MM.1S (cell line): ENCODE data around the gene CMTM2.

Experiments used
- DNase-seq: peaks from one replicate; pipeline ENCODE4 v3.0.0-alpha.2; 2015
- H2AFZ ChIP-seq: fragments of 300-600 bp; sonication (generic); 2 replicates; pipeline ENCODE4 v1.6.0; 2016; ENCODE audit warnings: antibody characterized with exemption, low read length
- H3F3A ChIP-seq: fragments of 300-600 bp; sonication (generic); 2 replicates; pipeline ENCODE4 v1.6.1; 2016; ENCODE audit warnings: mild to moderate bottlenecking, antibody characterized with exemption, low read length, moderate library complexity, mixed read lengths; ENCODE audit not compliant: insufficient read depth
- H3K27ac ChIP-seq: fragments of 300-600 bp; sonication (generic); 2 replicates; pipeline ENCODE4 v1.5.1; 2016; ENCODE audit warnings: mild to moderate bottlenecking, low read length
- H3K27me3 ChIP-seq: fragments of 300-600 bp; sonication (generic); replicated peaks from 2 replicates; pipeline ENCODE4 v1.6.0; 2016; ENCODE audit warnings: low read length; ENCODE audit not compliant: insufficient read depth
- H3K36me3 ChIP-seq: fragments of 300-600 bp; sonication (generic); replicated peaks from 2 replicates; pipeline ENCODE4 v1.6.1; 2016; ENCODE audit warnings: mild to moderate bottlenecking, low read length, mixed read lengths; ENCODE audit not compliant: insufficient read depth
- H3K4me1 ChIP-seq: fragments of 300-600 bp; sonication (generic); 2 replicates; pipeline ENCODE4 v1.6.1; 2016; ENCODE audit warnings: low read length, mixed read lengths
- H3K4me2 ChIP-seq: fragments of 300-600 bp; sonication (generic); 2 replicates; pipeline ENCODE4 v1.6.0; 2016; ENCODE audit warnings: low read depth, low read length
- H3K4me3 ChIP-seq: fragments of 300-600 bp; sonication (generic); 2 replicates; pipeline ENCODE4 v1.5.1; 2016; ENCODE audit warnings: low read length, mixed read lengths
- H3K79me2 ChIP-seq: fragments of 300-600 bp; sonication (generic); 2 replicates; pipeline ENCODE4 v1.6.1; 2016; ENCODE audit warnings: mixed run types, low read length, mixed read lengths
- H3K9ac ChIP-seq: fragments of 300-600 bp; sonication (generic); 2 replicates; pipeline ENCODE4 v1.6.1; 2016; ENCODE audit warnings: low read length, mixed read lengths
- H3K9me2 ChIP-seq: fragments of 300-600 bp; sonication (generic); replicated peaks from 2 replicates; pipeline ENCODE4 v1.6.1; 2016; ENCODE audit warnings: mild to moderate bottlenecking, low read length, mixed read lengths; ENCODE audit not compliant: insufficient read depth
- H3K9me3 ChIP-seq: fragments of 300-600 bp; sonication (generic); replicated peaks from 2 replicates; pipeline ENCODE4 v1.6.1; 2016; ENCODE audit warnings: mild to moderate bottlenecking, low read length, mixed read lengths; ENCODE audit not compliant: insufficient read depth
- H4K20me1 ChIP-seq: fragments of 300-600 bp; sonication (generic); 2 replicates; pipeline ENCODE4 v1.6.1; 2016; ENCODE audit warnings: mild to moderate bottlenecking, low read length, moderate library complexity, mixed read lengths; ENCODE audit not compliant: insufficient read depth
- EZH2 ChIP-seq: fragments of 300-600 bp; sonication (generic); optimal IDR thresholded peaks from 2 replicates; pipeline ENCODE3; 2017; ENCODE audit warnings: low read depth, mild to moderate bottlenecking, antibody characterized with exemption, low read length, mixed read lengths
- EZH2phosphoT487 ChIP-seq: fragments of 300-600 bp; sonication (generic); IDR thresholded peaks from 2 replicates; pipeline ENCODE4 v1.6.1; 2018; ENCODE audit warnings: antibody characterized with exemption, low read length
- TF ChIP-seq, protein P1 (sequence below): fragments of 300-600 bp; sonication (generic); IDR thresholded peaks from 2 replicates; pipeline ENCODE4 v1.5.1; 2016; ENCODE audit warnings: antibody characterized with exemption, low read length, mixed read lengths

The CMTM2 gene, protein sequence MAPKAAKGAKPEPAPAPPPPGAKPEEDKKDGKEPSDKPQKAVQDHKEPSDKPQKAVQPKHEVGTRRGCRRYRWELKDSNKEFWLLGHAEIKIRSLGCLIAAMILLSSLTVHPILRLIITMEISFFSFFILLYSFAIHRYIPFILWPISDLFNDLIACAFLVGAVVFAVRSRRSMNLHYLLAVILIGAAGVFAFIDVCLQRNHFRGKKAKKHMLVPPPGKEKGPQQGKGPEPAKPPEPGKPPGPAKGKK

DNA sequence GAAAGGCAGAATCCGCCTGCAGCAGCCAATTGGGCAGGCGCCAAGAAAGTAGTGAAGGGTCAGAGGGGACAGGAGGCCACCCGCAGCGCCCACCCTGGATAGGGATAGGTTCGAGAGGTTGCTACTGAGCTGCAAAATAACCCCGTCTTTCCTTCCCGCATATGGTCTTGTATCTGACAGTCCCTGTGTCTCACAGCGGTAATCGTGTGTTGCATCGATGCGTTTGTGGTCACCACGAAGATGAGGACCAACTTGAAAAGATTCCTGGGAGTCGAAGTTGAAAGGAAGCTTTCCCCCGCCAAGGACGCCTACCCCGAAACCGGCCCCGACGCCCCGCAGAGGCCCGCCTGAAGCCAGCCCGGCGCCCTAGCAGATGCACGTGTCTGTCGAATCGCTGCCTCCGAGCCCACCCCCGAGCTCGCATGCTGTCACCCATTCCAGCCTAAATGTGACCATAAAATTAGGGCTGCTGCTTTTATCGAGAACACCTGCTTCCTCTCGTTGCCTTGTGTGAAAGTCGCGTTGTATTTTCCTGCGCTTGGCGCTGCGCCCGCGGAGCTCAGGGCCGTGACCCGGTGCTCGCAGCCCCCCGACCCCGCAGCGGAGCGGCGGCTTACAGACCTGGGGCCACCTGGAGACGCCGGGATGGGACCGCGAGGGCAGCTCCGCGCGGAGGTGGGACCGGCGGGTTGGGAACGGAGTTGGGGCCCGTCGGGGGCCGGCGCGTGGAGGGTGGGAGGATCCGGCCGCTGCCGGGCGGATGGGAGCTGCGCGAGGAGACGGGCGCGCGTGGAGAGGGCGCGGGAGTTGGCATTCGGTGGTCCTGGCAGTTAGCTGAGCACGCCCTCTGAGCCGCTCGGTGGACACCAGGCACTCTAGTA is at the start of gene CMTM2:
Gene CMTM2 (plus strand): TSS at position 813 of the 881 bp plus-strand sequence. CDS start 145 bp downstream, outside the sequence.
- H3K9me2 ChIP-seq: no peaks in the 10 kb centered on the region
- no peak within 1 kb of the TSS for H3K9ac ChIP-seq
- H3K4me1 ChIP-seq: no peaks in the 10 kb centered on the region
- H3K27me3 ChIP-seq: no peaks in the 10 kb centered on the region
- H4K20me1 ChIP-seq: no peaks in the 10 kb centered on the region
- TF ChIP-seq EZH2phosphoT487 (no peak), EZH2 (no peak)
- TF ChIP-seq, protein P1, sequence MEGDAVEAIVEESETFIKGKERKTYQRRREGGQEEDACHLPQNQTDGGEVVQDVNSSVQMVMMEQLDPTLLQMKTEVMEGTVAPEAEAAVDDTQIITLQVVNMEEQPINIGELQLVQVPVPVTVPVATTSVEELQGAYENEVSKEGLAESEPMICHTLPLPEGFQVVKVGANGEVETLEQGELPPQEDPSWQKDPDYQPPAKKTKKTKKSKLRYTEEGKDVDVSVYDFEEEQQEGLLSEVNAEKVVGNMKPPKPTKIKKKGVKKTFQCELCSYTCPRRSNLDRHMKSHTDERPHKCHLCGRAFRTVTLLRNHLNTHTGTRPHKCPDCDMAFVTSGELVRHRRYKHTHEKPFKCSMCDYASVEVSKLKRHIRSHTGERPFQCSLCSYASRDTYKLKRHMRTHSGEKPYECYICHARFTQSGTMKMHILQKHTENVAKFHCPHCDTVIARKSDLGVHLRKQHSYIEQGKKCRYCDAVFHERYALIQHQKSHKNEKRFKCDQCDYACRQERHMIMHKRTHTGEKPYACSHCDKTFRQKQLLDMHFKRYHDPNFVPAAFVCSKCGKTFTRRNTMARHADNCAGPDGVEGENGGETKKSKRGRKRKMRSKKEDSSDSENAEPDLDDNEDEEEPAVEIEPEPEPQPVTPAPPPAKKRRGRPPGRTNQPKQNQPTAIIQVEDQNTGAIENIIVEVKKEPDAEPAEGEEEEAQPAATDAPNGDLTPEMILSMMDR: no peak
- H3K79me2 ChIP-seq: no peaks in the 10 kb centered on the region
- H2AFZ ChIP-seq: no peak within 1 kb of the TSS
- DNase-seq: no peak
- H3F3A ChIP-seq: no peaks in the 10 kb centered on the region
- H3K9me3 ChIP-seq: no peaks in the 10 kb centered on the region
- no peak within 1 kb of the TSS for H3K4me3 ChIP-seq
- no peak within 1 kb of the TSS for H3K4me2 ChIP-seq
- H3K36me3 ChIP-seq: no peaks in the 10 kb centered on the region
- H3K27ac ChIP-seq: no peak within 1 kb of the TSS

DNA sequence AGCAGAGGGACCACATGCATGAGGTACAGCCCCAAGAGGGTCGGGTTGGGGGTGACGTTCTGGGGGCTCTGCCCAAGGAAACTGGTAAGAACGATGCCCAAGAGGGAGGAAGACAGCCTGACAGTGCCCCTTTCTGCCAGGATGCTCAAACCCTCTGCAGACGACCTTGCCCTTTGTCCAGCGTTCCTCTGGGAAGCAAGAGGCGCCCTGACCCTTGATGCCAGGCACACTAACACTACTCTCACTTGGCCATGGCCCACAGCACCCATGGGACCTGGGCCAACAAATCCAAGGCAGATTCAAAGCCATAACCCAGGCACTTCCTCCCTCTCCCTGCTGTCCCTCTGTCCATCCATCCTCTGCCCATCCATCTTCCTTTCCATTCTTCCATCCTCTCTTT is 49.8 kb upstream of the CMTM2 start:
- TF ChIP-seq, protein P1: no peak
- TF ChIP-seq EZH2 (no peak), EZH2phosphoT487 (no peak)
- Histone ChIP-seq H3K9me3 (no peaks in the 10 kb centered on the region), H3K36me3 (no peaks in the 10 kb centered on the region), H2AFZ (no peak overlapping the region), H3K4me3 (no peak overlapping the region), H3K9ac (no peak overlapping the region), H3K79me2 (no peaks in the 10 kb centered on the region), H3K27me3 (no peaks in the 10 kb centered on the region), H3K27ac (no peak overlapping the region), H3K4me1 (peaks cover 23% of the 10 kb centered on the region), H3K4me2 (no peak overlapping the region), H3K9me2 (no peaks in the 10 kb centered on the region), H4K20me1 (no peaks in the 10 kb centered on the region), H3F3A (peaks cover 9% of the 10 kb centered on the region)
- no peak for DNase-seq

DNA sequence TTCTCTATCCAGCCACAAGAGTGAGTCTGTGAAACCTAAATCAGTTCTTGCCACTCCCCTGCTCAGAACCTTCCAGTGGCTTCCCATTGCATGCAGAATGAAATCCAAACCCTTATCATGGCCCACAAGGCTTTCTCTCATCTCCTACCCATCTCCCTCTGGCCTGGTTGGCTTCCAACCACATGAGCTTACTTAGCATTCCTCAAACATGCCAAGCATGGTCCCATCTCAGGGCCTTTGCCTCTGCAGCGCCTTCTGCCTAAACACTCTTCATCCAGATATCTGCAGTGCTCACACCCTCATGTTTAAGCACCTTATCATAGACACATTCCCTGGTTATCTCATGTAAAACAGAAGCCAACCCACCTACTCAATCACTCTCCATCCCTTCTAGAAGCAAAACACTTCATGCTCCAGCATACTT is 44.9 kb upstream of the CMTM2 start:
- Histone ChIP-seq H3K27me3 (no peaks in the 10 kb centered on the region), H3K4me1 (peaks cover 11% of the 10 kb centered on the region), H3K4me3 (no peak overlapping the region), H3K4me2 (no peak overlapping the region), H3K9me2 (no peaks in the 10 kb centered on the region), H3K79me2 (no peaks in the 10 kb centered on the region), H3K9me3 (no peaks in the 10 kb centered on the region), H3K9ac (no peak overlapping the region), H3F3A (no peaks in the 10 kb centered on the region), H3K36me3 (no peaks in the 10 kb centered on the region), H4K20me1 (no peaks in the 10 kb centered on the region), H3K27ac (no peak overlapping the region), H2AFZ (no peak overlapping the region)
- no peak for DNase-seq
- TF ChIP-seq EZH2: no peak
- TF ChIP-seq, protein P1: no peak
- no peak for TF ChIP-seq EZH2phosphoT487
